Heart left ventricle (tissue), 16 donors: Measurements from ENCODE around the gene DLK2. TPM values are rescaled to one million over a fixed set of nuclear protein-coding genes. Genes with fewer than 3 reads are reported as not detected.

ENCODE experiments used
- ATAC-seq, 4 donors: fragments of 200-7000 bp; cut with Tn5 transposase; one replicate each; pipeline ENCODE4 v1.9.1; 2020 to 2022; ENCODE audit warnings: moderate library complexity in 4 of 4, mild to moderate bottlenecking in 3 of 4, moderate number of reproducible peaks in 1 of 4
- DNase-seq, 5 donors: peaks; one replicate each; pipeline ENCODE4 v3.0.0-alpha.2; 2020
- H3K27ac ChIP-seq, 12 donors: fragments of 200-600 bp; sonication (generic) in 4 of 12; one replicate each; pipeline versions ENCODE4 v1.5.0 to v1.8.0; 2016 to 2022; ENCODE audit warnings: mild to moderate bottlenecking in 2 of 12
- H3K27me3 ChIP-seq, 9 donors: fragments of 200-600 bp; sonication (generic) in 2 of 9; one replicate each; pipeline versions ENCODE4 v1.5.1 to v1.8.0; 2016 to 2022; ENCODE audit warnings: mild to moderate bottlenecking in 3 of 9
- H3K36me3 ChIP-seq, 9 donors: fragments of 200-600 bp; sonication (generic) in 2 of 9; one replicate each; pipeline versions ENCODE4 v1.5.0 to v1.8.0; 2018 to 2022; ENCODE audit warnings: mild to moderate bottlenecking in 2 of 9
- H3K4me1 ChIP-seq, 12 donors: fragments of 200-600 bp; sonication (generic) in 4 of 12; one replicate each; pipeline versions ENCODE4 v1.5.0 to v1.8.0; 2016 to 2022; ENCODE audit warnings: mild to moderate bottlenecking in 3 of 12
- H3K4me3 ChIP-seq, 12 donors: fragments of 200-600 bp; sonication (generic) in 4 of 12; one replicate each; pipeline versions ENCODE4 v1.5.0 to v1.8.0; 2017 to 2022; ENCODE audit warnings: mild to moderate bottlenecking in 9 of 12, moderate library complexity in 4 of 12
- H3K9me3 ChIP-seq, 12 donors: fragments of 200-600 bp; sonication (generic) in 4 of 12; one replicate each; pipeline versions ENCODE4 v1.5.0 to v1.8.0; 2016 to 2022; ENCODE audit warnings: mild to moderate bottlenecking in 1 of 12
- CTCF ChIP-seq, 12 donors: fragments of 200-600 bp; sonication (generic) in 4 of 12; IDR thresholded peaks; one replicate each; pipeline versions ENCODE4 v1.5.0 to v1.8.0; 2018 to 2022; ENCODE audit warnings: antibody characterized with exemption in 12 of 12, mild to moderate bottlenecking in 5 of 12
- POLR2A ChIP-seq, 2 donors: fragments of 450-650 bp; IDR thresholded peaks; one replicate each; pipeline ENCODE4 v1.6.1; 2017; ENCODE audit warnings: antibody characterized with exemption in 2 of 2, mild to moderate bottlenecking in 2 of 2, moderate library complexity in 2 of 2
- WGBS, 4 donors: extraction: QIAGEN DNeasy Blood & Tissue Kit in 2 of 4; methylation state at CpG; one replicate each; pipeline versions ENCODE4 v1.1.5 to v1.1.7; 2013 to 2018; 5-methylcytosine and 5-hydroxymethylcytosine counted together
- intact Hi-C, 10 donors: fragments of 100-400 bp; cut with DNase I; formaldehyde crosslinking; loops; one replicate each; pipeline versions ENCODE4 v1.11.1 to v1.14.2; 2022
- polyA plus RNA-seq, 2 donors: library from polyadenylated mRNA; stranded (reverse); fragments of 200-250 nt; gene quantifications; one replicate each; pipeline ENCODE4 v1.2.3, GENCODE V29; 2013
- total RNA-seq, 9 donors: library from RNA; depleted of rRNA in 2 of 9; stranded (reverse); fragments of >200 nt in 2 of 9; fragmentation: NEBNext Ultra II Directional in 3 of 9; extraction: Animal tissue kit (Norgen Biotek cat#: 25700) in 3 of 9; gene quantifications; one replicate each; pipeline versions ENCODE4 v1.1.0 to v1.2.4, GENCODE V29; 2016 to 2023
- donor health status: ischemic (EF 13 %, LVEDD 7.1; RV severe dilation, severe dysfunction).
- donor health status: healthy with polysubstance abuse.
- donor health status: DM: no; HTN: yes; CAD: no.
- donor health status: DM: no; HTN: no; CAD: no.
- donor health status: ischemic (EF 25% LVEDD 6.9; RV normal size, moderate dysfunction).
- donor health status: ischemic (EF 25% LVEDD 5.7; RV mildly dilated, moderate dysfunction).
- donor health status: healthy.
- donor health status: DM: yes; HTN: yes; CAD: no.
- donor health status: ischemic (EF 35%, LVEDD 5.7; RV mildly dilated, moderate dysfunction).
- donor health status: nonischemic (EF 11% LVEDD 7.7; RV severe dilation, severe dysfunction).
- donor health status: DM: yes; HTN: yes; CAD: no.
- donor health status: PGD.
- donor health status: ischemic (EF 29% LVEDD 5.4; RV normal size, mild dysfunction).
- donor health status: nonischemic (EF 23%, LVEDD 6.1; RV moderate dilation, normal function).

DLK2 gene
- total and polyA plus RNA-seq, 11 donors = 0.61 to 8.1 (median 2.7) TPM

DNA sequence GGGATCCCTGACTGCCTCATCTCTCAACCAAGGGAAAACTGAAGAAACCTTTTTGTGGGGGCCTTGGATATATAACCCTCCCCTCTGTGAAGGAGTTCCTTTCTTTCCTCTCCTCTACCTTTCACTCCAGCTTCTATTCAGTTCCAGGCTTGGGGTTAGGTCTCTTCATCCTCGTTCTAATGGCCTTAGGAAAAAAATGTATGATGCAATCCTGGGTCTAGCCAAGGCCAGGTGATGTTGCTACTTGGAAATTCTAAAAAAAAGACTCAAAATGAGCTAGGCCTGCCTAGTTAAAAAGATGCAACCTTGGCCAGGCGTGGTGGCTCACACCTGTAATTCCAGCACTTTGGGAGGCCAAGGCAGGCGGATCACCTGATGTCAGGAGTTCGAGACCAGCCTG lies 20.4 kb downstream of the DLK2 start:
- DNase-seq = no peak
- Histone ChIP-seq H3K27ac (peak overlapping the region in 5 of 12 donors; percentile 43 to 68 (median 54)), H3K4me3 (no peak overlapping the region), H3K4me1 (peaks cover 0 to 35% (median 18%) of the 10 kb centered on the region in 12 donors), H3K9me3 (no peaks in the 10 kb centered on the region), H3K36me3 (peaks cover 0 to 66% (median 29%) of the 10 kb centered on the region in 9 donors), H3K27me3 (no peaks in the 10 kb centered on the region)
- TF ChIP-seq CTCF (IDR thresholded peaks at IDR 0.05) (no peak), POLR2A (IDR thresholded peaks at IDR 0.05) (no peak)
- 89 to 97% (median 96%) methylated on average over 4 of the region's 4 CpGs for WGBS, 4 donors
- ATAC-seq = no peak
- intact Hi-C loops = no loop called here

- no peaks in the 10 kb centered on the region for H3K9me3 ChIP-seq
- ATAC-seq (peak; percentile 69 to 82 (median 76)), DNase-seq (peak in 2 of 5 donors; percentile 32 to 67)
- intact Hi-C loops = no loop called here
- peaks cover 0 to 58% (median 27%) of the 10 kb centered on the region in 9 donors for H3K36me3 ChIP-seq
- WGBS, 4 donors = 62 to 71% (median 68%) methylated on average over 15 of the region's 15 CpGs
- no peak overlapping the region for H3K4me3 ChIP-seq
- peak overlapping the region in 8 of 12 donors; percentile 28 to 68 (median 45) for H3K27ac ChIP-seq
- H3K4me1 ChIP-seq = peaks cover 0 to 39% (median 21%) of the 10 kb centered on the region in 12 donors
- no peaks in the 10 kb centered on the region for H3K27me3 ChIP-seq
- TF ChIP-seq CTCF (IDR thresholded peaks at IDR 0.05) (no peak), POLR2A (IDR thresholded peaks at IDR 0.05) (no peak)
These were observed 21.1 kb downstream of the DLK2 start for GRCh38 chr6:43434001-43434840.

DNA sequence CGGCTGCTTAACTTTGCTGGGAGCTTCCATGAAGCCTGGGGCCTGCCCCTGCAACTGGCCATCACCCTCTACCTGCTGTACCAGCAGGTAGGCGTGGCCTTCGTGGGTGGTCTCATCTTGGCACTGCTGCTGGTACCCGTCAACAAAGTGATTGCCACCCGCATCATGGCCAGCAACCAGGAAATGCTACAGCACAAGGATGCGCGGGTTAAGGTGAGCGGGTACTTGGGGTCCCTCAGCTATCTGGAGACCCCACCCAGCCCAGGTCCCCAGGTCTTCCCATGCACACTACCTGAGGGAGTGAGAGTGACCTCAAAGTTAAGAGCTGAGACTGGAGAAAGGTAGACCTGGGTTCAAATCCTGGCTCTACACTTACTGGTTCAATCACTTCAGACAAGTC lies 22.2 kb downstream of the DLK2 start:
- ATAC-seq (no peak), DNase-seq (no peak)
- intact Hi-C loops = no loop called here
- H3K4me1 ChIP-seq = peaks cover 6 to 48% (median 30%) of the 10 kb centered on the region in 12 donors
- peaks cover 0 to 48% (median 21%) of the 10 kb centered on the region in 9 donors for H3K36me3 ChIP-seq
- H3K4me3 ChIP-seq = no peak overlapping the region
- no peak for TF ChIP-seq CTCF (IDR thresholded peaks at IDR 0.05)
- no peak for TF ChIP-seq POLR2A (IDR thresholded peaks at IDR 0.05)
- 78 to 95% (median 82%) methylated on average over 8 of the region's 8 CpGs for WGBS, 4 donors
- H3K27ac ChIP-seq = no peak overlapping the region
- H3K9me3 ChIP-seq = no peaks in the 10 kb centered on the region
- no peaks in the 10 kb centered on the region for H3K27me3 ChIP-seq
